ENCODE measurements around the gene OAF.

GRCh38 chr11:120243221-120243620 is 32.4 kb downstream of the OAF start:
- TF ChIP-seq CTCF (IDR thresholded peaks at IDR 0.05) (no peak), POLR2A (IDR thresholded peaks at IDR 0.05) (no peak), EP300 (IDR thresholded peaks at IDR 0.05) (no peak)
